NCI-H1417 (cell line): ENCODE data around the gene SELENOS.
A peak's percentile ranks its signal among the peaks of the same experiment; 100 is the strongest.

Source experiments
- DNase-seq, 3 experiments: peaks; one replicate each; lab custom pipeline; 2025; lab: John Stamatoyannopoulos, UW

SELENOS gene, protein sequence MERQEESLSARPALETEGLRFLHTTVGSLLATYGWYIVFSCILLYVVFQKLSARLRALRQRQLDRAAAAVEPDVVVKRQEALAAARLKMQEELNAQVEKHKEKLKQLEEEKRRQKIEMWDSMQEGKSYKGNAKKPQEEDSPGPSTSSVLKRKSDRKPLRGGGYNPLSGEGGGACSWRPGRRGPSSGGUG

DNA sequence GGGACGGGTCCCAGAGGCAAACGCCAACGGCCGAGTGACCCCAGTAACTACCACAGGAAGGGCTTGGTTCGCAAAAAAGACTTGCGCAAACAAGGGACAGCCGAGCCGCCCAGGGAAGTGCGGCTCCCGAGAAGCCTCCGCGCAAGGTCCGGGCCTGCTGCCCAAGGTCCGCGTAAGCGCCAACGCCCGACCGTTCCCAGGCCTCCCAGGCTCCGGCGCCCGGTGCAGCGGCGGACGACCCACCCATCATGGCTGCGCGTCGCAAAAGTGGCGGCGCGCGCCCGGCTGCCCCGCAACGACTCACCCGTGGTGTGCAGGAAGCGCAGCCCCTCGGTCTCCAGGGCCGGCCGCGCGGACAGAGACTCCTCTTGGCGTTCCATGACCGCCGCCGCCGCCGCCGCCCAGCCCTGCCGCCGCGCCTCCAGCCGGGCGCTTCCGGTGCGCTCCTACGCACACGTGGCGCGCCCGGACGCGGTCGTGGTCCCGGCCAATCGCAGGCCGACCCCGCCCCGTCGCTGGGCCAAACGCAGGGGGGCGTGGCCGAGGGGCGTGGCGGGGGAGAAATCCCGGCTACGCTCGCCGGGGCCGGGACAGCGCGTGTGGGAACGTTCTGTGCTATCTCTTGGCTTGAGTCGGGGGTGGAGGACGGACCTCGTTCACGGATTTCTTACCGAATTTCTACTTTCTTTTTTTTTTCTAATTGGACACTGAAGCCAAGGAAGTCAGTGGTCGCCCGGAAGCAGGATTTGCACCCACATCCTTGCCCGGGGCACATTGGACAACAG is at the start of gene SELENOS:
Gene SELENOS (minus strand): TSS at position 448 of the 785 bp plus-strand sequence. CDS start 68 bp downstream, at position 380.
- peak; percentile 93 to 98 (median 94) for DNase-seq

DNA sequence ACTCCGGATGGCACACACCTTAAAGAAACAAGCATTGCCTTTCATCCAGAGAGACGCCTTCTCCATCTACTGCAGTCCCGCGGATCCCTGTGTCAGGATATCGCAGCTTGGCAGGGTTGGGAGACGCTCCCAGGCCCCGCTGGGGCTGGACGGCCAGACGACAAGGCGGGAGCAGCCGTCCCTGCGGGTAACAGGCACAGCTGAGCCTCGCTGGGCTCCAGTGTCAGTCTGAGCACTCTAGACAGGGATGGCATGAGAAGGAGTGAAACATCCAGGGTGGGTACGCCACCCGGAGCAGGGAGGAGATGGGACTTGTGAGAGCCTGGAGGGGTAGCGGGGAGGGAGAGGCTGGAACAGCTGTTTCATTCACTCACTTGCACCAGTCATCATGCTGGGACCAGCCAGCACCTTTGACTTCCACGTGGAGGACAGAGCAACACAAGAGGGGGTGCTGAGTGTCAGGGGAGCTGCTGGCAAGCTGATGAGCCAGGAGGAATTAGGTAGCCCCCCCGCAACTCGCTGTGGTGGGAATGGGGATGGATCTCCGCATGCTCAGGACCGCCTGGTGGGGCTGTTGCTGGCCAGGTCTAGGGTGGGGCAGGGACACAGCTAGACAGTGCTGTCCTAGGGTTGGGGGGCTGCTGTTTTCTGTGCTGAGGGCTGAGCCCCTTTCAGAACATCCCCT is 49.3 kb upstream of the SELENOS start:
- DNase-seq = no peak

DNA sequence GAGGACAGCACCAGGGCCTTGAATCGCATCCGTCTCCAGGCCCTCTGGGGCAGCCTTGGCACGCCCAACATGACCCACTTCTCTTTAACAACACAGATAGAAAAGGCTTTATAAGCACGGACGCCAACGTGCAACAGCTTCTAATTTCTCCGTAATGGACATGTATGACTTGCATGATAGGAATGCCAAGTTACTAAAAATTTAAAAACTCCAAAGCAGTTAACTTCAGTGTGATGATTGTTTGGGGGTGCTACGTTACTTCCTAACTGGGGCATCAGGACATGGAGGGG is 48.7 kb upstream of the SELENOS start:
- DNase-seq = no peak

DNA sequence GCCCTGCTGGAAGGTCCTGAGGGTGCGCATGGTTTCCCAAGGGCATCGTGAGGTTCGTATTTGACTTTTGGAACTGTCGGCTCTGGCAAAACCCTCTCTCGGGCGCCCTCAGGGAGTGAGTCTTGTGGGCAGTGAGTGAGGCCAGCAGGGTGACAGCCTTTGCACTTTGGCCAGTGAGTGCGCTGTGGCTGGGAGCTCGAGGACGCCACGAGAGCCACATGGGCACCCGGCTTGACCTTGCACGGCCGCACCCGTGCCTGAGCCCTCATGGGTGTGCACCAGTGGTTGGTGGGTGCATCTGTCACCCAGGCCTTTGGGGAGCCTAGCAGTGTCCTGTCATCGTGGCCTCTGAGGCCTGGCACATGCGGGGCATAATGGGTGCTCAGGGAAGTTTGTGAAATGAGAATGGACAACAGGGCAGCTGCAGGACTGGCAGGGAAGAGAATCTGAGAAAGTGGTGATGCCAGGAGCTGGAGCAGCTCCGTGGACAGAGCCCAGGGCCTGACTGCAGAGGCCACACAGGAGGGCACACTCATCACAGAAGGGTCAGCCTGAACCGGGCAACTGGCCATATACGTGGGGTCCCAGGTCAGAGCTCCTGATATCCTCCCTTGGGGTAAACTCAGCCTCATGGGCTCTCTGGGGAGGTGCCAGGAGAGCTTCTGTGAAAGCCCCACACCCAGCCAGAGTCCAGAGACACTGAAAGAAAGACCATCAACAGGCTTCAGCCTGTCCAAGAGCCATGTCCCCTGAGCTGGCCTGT is 48.2 kb upstream of the SELENOS start:
- no peak for DNase-seq

DNA sequence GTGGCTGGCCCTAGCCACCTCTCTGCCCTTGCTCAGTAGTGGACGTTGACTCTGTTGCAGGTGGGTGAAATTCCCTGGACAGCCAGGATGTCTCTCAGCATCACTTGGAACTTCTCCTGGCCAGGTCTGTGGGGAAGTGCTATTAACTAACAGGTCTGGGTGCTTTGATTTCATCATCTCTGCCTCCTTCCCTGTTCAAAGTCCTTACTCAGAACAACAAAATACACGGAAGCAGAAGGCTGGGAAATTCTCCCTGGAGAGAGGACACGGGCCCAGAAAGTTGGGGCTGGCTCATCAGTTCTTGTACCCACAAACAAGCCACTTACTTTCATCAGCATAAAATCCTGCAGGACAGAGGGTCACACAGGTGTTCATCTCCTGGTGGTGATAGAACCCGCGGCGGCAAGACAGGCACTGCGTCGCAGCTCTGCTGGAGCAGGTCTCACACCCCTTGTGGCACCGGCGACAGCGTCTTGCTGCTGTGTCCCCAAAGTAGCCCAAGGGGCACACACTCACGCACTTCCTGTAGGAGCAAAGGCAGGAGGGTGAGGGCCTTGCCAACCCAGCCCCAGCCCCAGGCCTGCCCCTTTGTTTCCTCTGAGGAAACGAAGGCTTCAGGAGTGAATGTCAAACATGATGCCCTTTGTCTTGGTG is 47.4 kb upstream of the SELENOS start:
- no peak for DNase-seq

DNA sequence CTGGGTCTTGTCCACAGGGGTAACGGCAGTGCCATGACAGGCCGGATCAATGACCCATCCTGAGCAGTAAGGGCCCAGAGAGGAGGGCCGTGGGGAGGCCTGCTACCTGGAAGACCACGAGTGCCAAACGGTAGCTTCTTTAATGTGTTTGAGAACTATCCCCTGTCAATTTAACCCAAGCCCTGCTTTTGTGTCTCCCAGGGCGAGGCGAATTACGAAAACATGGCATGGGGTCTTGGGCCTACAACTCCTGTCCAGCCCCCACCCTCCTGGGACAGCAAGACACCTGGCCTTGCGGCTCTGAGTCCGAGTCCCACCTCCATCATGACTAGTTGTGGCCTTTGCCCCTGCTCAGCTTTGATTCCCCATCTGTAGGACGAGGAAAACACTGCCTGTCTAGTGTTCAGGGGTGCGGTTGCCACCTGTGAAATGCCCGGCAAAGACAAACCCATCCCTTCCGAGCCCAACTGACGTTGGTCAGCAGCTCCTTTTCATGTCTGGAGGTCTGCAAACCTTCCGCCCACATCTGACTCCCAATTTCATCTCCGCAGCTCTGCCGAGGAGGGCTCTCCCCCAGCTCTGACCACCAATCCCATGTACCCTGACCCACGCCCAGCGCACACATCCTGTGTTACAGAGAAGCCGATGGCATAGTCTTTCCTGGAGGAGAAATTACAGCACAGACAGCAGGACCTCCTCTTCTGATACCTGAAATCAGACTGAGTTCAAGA is 46.7 kb upstream of the SELENOS start:
- no peak for DNase-seq

DNA sequence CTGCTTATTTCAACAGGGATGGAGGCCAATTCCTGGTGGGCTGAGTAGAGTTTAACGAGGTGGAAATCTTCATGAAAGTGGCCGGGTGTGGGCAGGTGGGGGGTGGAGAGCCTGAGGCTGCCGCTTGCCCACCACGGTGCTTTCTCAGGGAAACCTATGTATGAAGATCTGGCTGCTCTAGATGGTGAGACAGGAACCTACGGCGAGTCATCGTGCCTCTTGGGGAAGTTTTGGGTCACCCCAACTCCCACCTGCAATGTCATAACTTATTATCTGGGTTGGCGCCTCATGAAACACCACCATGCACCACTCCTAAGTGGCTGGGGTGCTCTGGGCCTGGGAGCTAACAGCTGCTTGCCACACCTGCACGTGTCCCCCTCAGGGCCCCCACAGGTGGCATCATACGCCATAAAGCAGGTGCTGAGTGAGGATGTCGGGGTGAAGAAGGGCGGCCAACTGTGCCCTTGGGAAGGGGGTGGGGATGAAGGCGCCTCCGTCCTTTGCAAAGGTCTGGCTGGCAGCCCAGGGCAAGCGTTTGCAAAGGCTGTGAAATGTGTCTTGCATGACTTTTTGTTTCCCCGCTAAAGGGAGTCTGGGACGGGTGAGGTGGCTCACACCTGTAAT is 45.7 kb upstream of the SELENOS start:
- no peak for DNase-seq

DNA sequence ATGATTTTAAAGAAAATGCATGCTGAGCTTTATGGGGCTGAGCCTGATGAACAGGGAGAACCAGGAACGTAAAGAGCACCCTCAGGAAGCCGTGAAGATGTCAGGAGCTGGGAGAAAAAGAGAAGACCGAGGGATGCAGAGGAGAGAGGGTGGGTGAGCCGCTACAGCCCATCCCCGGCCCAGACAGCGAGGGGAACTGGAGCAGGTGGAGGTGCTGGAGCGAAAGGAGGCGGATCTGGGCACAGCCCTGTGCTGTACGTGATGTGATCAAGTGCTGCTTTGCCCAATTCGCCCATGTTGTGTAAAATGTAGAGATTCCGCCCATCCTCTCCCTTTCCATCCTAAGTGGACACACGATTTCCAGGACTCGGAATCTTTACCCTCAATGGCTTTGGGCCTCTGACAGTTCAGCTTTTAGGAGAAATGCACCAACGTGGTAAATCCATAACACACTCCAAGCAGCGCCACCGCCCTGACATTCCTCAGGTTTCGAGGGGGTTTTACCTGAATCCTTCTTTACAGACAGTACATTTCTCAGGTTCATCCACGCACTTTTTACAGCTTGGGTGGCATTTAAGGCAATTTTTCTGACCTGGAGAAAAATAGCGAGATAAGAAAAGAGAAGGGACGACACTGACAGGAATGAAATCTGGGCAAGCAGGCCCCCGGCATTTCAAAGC is 44.9 kb upstream of the SELENOS start:
- no peak for DNase-seq

DNA sequence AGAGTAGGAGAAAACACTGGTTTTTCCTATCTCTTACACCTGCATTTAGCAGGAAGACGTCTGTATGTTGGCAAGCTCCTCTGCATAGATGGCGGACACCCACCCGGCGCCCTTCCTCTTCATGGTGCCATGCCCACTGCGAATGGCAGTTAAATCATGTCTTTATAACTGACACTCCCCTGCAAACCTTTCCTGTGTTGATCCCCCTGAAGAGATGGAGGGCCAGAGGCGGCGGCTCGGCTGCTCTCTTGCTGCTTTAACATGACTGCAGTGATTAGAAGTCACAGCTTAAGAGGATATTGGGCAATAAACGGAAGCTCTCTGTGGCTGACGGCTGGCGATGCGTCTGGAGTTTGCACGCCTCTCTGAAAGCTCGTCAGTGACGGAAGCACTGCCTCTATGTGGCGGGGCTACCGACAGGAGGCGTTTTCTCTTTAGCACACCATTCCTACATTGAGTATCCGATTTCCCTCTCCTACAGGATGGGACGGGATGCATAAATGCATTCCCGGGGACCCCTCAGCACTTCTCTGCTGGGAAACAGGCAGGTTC is 43.3 kb upstream of the SELENOS start:
- no peak for DNase-seq

DNA sequence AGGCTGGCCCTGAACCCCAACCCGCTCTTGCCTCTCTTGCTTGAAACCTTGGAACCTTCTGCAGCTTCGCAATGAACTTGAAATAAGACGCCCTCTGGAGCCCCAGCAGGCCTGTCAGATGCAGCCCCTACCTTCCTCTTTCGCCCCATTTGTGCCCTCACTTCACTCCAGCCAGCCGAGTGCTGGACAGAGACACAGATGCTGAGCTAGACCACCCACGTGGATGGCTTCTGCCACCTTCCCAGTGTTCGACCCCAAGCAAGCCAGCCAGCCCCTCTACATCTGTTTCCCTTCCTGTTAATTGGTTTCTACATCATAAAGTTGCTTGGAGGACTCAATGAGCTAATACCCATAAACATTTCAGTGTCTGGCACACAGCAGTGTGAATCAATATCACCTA is 41.6 kb upstream of the SELENOS start:
- DNase-seq = no peak

DNA sequence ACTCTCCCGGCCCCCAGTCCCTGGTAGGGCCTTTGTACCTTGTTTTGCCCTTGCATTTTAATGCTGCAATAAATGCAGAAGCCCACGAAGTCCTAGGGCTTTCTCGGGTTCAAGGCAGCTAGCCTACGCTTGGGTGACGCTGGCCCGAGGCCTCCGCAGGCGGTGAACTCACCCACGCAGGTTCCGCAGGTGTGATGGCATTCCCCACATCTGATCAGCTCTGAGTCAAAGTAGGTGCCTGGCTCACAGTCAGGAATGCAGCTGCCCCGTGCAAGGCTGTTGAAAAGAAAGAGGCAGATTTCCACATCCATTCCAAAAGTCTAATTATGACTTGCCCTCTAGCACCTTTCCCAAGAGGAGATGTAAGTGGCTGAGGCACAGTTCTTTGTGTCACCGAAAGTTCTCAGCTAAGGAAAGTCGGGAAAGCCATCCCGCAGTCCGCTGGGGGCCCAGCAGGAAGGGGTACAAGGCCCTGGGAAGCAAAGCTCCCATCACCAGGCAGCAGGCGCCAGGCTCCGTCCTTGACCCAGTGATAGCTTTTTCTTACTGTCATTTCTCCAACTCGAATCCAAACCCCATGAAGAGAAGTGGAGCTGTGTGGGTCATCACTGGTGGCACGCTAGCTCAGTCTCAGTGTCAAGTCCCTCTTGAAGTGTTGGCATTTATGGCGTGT is 41.0 kb upstream of the SELENOS start:
- no peak for DNase-seq

DNA sequence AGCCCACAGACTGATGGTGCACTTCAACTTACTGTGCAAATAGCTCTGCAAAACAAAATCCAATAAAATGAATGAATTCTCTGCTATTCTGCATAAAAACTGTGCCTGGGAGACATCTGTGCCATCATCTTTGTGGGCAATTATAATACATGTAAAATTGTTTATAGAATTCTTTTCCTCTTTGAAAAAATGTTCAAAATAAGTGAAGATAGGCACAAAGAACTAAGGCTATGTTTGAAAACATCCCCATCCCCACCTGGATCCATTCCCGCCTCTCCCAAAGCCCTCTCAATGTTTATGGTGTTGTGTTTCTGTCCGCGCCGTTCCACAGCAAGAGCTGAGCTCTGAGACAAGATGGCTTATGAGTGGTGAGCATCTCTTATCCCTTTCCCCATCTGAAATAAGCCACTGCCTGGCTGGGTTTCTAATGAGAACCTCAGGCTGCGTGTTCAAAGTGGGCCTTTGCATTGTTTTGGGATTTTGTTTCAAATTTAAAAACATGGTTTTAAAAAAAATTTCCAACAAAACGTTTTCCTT is 40.1 kb upstream of the SELENOS start:
- DNase-seq = no peak

DNA sequence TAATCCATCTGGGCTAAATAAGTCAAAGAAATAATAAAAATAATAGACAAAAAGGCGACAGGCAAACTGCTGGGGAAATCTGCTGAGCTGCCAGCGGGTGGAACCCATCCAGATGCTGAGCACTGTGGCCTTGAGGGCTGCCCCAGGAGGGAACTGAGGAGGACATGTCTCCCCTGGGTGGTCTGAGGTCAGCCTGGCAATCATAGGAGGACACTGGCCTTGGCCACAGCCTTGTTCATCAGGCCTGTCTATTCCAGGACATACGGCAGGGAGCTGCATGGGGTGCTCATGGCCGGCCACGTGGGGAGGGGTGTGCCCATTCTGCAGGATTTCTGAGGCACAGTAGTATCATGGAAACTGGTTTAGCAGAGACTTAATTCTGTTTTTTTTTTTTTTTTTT is 39.2 kb upstream of the SELENOS start:
- DNase-seq = no peak

DNA sequence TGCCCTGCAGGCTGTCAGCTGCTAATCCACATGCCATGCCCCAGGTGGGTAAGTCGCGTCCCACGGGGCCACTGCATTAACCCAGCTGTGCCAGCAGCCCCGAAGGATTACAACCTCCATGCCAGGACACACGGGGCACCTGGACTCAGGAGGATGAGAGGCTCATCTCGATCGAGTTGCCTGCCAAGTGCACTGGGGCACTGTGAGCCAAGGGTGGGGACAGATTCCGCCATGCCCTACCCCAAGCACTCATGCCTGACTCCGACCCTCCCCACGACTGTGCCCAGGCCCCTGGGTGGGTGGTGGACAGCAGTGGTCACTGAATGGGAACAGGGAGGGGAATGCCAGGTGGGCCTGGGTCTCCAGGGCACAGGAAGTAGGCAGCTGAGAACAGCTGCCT is 38.5 kb upstream of the SELENOS start:
- no peak for DNase-seq

DNA sequence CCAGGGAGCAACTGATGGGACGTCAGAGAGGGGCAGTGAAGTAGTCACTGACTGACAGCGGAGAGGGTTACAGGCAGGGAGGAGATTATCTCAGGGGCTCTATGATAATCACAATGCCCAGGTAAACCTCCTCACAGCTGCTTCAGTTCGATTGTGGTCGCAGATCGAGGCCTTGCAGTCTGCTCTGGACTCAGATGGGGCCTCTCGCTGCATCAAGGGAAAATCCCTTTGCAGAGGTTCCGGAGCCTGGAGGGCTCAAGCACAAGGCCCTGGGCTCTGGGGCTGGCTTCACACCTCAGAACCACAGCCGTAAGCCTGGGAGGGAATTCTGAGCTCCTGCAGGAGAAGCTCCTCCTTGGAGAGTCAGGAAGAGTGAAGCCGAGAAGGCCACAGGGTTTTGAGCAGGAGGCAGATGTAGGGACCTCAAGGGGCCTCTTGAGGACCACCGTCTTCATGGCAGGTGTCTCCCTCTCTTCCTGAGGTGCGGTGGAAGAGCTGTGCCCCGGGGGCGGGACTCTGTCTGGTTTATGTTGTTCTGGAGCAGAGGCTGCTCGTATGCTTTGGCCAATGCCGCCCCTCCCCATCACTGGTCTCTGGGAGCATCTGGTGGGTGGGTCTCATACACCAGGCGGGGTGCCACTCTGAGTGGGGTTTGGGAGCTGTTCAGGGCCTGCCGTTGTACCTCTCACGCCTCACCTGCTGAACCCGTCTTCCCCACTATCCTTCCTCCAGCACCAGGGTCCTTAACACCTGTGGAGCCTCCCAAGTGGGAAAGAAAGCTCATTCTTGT is 37.2 kb upstream of the SELENOS start:
- no peak for DNase-seq

DNA sequence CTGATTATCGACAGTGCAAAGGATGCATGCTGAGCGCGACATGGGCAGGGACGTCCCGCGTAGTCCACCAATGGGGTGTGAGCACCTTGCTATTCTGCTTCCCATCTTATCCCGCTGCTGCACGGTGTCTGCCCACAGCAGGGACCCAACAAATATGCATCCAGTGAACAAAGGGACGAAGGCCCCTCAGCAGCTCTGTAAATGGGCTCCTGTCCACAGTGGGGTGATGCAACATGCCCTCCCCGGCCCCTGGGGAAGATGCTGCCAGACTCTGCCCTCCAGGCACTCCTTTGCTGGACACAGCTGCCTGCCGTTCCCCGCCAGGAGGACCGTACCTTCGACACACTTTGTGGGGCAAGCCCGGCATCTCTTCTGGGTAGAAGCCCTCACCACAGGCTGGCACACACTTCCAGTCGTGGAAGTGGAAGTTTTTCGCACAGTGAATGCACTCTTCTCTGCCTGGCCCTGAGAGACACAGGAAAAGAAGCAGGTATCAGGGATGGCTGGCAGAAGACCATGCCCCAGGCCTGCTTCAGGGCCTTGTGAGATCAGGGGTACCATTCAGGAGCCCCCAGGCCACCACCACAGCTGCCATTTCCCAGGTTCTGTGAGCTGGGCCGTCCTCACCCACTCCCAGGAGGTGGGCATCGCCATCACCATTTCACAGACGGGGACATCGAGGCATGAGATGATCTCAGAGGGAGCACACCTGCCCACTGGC is 35.9 kb upstream of the SELENOS start:
- no peak for DNase-seq

DNA sequence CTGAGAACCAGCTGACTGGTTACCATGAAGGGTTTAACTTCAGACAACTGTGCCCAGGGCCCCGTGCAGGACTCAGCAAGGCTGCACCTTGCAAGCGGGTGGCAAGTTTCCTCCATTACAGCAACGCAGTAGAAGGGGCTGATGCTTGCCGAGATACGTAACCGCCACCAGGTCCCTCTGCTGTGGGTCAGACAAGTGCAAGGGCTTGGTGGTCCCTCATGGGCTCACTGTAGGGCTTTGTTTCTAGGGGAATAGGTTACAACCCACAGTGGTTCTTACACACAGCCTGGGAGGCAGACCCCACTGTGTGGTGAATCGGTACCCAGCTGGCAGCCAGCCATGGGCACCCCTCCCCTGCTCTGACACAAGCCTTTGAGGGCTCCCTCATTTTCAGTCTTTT is 33.2 kb upstream of the SELENOS start:
- DNase-seq = no peak

DNA sequence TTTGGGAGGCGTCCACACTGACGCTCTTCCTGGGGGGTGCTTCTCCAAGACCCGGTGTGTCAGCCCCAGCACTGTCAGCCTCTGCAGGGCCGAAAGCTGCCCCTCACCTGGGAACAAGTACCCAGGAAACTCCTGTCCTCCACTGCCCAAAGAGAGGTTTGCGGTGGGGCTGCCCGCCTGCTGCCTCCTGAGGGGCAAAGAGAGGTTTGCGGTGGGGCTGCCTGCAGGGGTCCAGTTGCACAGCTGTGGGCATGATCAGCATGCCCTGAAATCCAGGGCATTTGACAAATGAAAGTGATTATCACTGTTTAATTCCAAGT is 32.8 kb upstream of the SELENOS start:
- no peak for DNase-seq
